Neural progenitor cell (in vitro differentiated cells): ENCODE data around the gene ATP13A3.

Experiments used
- EZH2 ChIP-seq: fragments of 200-600 bp; sonication (generic); IDR thresholded peaks from 2 replicates; pipeline ENCODE4 v1.6.1; 2017; ENCODE audit warnings: antibody characterized with exemption, mild to moderate bottlenecking, moderate library complexity
- EZH2phosphoT487 ChIP-seq: fragments of 200-600 bp; sonication (generic); IDR thresholded peaks from 2 replicates; pipeline ENCODE4 v1.6.1; 2017; ENCODE audit warnings: antibody characterized with exemption
- TF ChIP-seq, protein P1 (sequence below): fragments of 200-600 bp; sonication (generic); IDR thresholded peaks from 2 replicates; pipeline ENCODE4 v1.5.1; 2017; ENCODE audit warnings: antibody characterized with exemption, mild to moderate bottlenecking

DNA sequence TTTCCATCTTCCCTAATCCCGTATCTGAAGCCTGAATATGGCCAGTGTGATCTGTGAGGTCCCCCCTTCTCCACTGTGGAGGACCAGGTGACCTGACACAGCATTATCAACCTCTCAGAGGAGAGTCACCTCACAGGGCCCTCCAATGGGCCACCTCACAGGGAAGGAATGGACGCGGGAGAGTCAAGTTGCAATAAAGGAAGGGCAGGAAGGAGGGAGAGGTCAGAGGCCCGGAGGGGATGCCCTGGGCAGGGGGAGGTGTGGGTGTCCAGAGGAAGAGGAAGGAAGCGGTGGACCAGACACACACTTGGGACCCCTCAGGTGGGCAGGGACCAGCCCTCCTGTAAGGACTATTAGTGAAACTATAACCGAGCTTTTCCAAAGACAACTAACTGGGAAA is 102.6 kb downstream of the ATP13A3 start:
- TF ChIP-seq EZH2 (no peak), EZH2phosphoT487 (no peak)
- TF ChIP-seq, protein P1, sequence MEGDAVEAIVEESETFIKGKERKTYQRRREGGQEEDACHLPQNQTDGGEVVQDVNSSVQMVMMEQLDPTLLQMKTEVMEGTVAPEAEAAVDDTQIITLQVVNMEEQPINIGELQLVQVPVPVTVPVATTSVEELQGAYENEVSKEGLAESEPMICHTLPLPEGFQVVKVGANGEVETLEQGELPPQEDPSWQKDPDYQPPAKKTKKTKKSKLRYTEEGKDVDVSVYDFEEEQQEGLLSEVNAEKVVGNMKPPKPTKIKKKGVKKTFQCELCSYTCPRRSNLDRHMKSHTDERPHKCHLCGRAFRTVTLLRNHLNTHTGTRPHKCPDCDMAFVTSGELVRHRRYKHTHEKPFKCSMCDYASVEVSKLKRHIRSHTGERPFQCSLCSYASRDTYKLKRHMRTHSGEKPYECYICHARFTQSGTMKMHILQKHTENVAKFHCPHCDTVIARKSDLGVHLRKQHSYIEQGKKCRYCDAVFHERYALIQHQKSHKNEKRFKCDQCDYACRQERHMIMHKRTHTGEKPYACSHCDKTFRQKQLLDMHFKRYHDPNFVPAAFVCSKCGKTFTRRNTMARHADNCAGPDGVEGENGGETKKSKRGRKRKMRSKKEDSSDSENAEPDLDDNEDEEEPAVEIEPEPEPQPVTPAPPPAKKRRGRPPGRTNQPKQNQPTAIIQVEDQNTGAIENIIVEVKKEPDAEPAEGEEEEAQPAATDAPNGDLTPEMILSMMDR: no peak
